WTC11 (cell line): ENCODE measurements around the gene SMIM26. TPM values are rescaled to one million over a fixed set of nuclear protein-coding genes. Genes with fewer than 3 reads are reported as not detected.

Source experiments
- ATAC-seq: fragments of 200-7000 bp; cut with Tn5 transposase; 2 replicates; pipeline ENCODE4 v1.10.0; 2021; ENCODE audit warnings: mild to moderate bottlenecking, moderate library complexity
- CTCF ChIA-PET: fragments of 300-600 bp; sonication (Branson Sonifier 250); formaldehyde crosslinking; loops from one replicate; lab custom pipeline; 2021; ENCODE audit warnings: antibody characterized with exemption; lab: Charles Lee
- POLR2A ChIA-PET: fragments of 350-600 bp; sonication (Branson Sonifier 250); formaldehyde crosslinking; loops from one replicate; lab custom pipeline; 2021; ENCODE audit warnings: antibody characterized with exemption; lab: Charles Lee
- DNase-seq: peaks from one replicate; pipeline ENCODE4 v3.0.0; 2021; ENCODE audit warnings: low spot score
- H3K27ac Mint-ChIP-seq: 2 replicates; pipeline ENCODE4 v1.8.0; 2021; ENCODE audit warnings: mixed read lengths
- H3K27me3 Mint-ChIP-seq: 2 replicates; pipeline ENCODE4 v1.8.0; 2021; ENCODE audit warnings: low read depth, mild to moderate bottlenecking, moderate library complexity, mixed read lengths
- H3K36me3 Mint-ChIP-seq: 2 replicates; pipeline ENCODE4 v1.8.0; 2021; ENCODE audit warnings: mixed read lengths
- H3K4me1 Mint-ChIP-seq: 2 replicates; pipeline ENCODE4 v1.8.0; 2022; ENCODE audit warnings: mixed read lengths
- H3K4me3 Mint-ChIP-seq: 2 replicates; pipeline ENCODE4 v1.8.0; 2021; ENCODE audit warnings: mild to moderate bottlenecking, moderate library complexity, mixed read lengths
- H3K9me3 Mint-ChIP-seq: 2 replicates; pipeline ENCODE4 v1.8.0; 2021; ENCODE audit warnings: mixed read lengths
- CBFB ChIP-seq: sonication (generic); formaldehyde crosslinking; IDR thresholded peaks from 2 replicates; pipeline ENCODE4 v1.8.1; 2022; ENCODE audit warnings: mild to moderate bottlenecking, low read depth, missing genetic modification reagents
- CDX4 ChIP-seq: fragments of 250-450 bp; sonication (Bioruptor Pico); IDR thresholded peaks from 2 replicates; pipeline ENCODE4 v1.9.0; 2021; ENCODE audit warnings: moderate library complexity, mild to moderate bottlenecking, inconsistent platforms, borderline replicate concordance
- ERG ChIP-seq: fragments of 250-450 bp; sonication (Bioruptor Pico); IDR thresholded peaks from 2 replicates; pipeline ENCODE4 v1.8.0; 2021; ENCODE audit warnings: mild to moderate bottlenecking
- FOXP4 ChIP-seq: sonication (generic); formaldehyde crosslinking; IDR thresholded peaks from 2 replicates; pipeline ENCODE4 v1.8.0; 2022; ENCODE audit warnings: mild to moderate bottlenecking, missing genetic modification reagents
- RELA ChIP-seq: sonication (generic); formaldehyde crosslinking; IDR thresholded peaks from 2 replicates; pipeline ENCODE4 v1.8.1; 2022; ENCODE audit warnings: missing genetic modification reagents, mild to moderate bottlenecking, borderline replicate concordance
- RORB ChIP-seq: fragments of 250-450 bp; sonication (Bioruptor Pico); IDR thresholded peaks from 2 replicates; pipeline ENCODE4 v1.9.0; 2021; ENCODE audit warnings: mild to moderate bottlenecking
- SMAD3 ChIP-seq: sonication (generic); formaldehyde crosslinking; IDR thresholded peaks from 2 replicates; pipeline ENCODE4 v1.8.0; 2022; ENCODE audit warnings: missing genetic modification reagents, mild to moderate bottlenecking, borderline replicate concordance
- STAT6 ChIP-seq: sonication (generic); formaldehyde crosslinking; conservative IDR thresholded peaks from 2 replicates; pipeline ENCODE4 v1.8.1; 2023; ENCODE audit warnings: mild to moderate bottlenecking, low read depth, missing genetic modification reagents, moderate library complexity
- ZNF263 ChIP-seq: sonication (generic); formaldehyde crosslinking; IDR thresholded peaks from 2 replicates; pipeline ENCODE4 v1.8.1; 2022; ENCODE audit warnings: low read depth, mild to moderate bottlenecking, moderate library complexity, missing genetic modification reagents
- ZNF317 ChIP-seq: sonication (generic); formaldehyde crosslinking; IDR thresholded peaks from 2 replicates; pipeline ENCODE4 v1.8.1; 2023; ENCODE audit warnings: low read depth, mild to moderate bottlenecking, moderate library complexity, missing genetic modification reagents, borderline replicate concordance
- ZNF425 ChIP-seq: fragments of 250-450 bp; sonication (Bioruptor Pico); conservative IDR thresholded peaks from 2 replicates; pipeline ENCODE4 v1.9.0; 2021; ENCODE audit warnings: mild to moderate bottlenecking
- total RNA-seq: library from RNA; stranded (reverse); gene quantifications from 3 replicates; pipeline ENCODE4 v1.2.3, GENCODE V29; 2021

Gene SMIM26
- total RNA-seq, 1 experiment from 2014 or later: 71.9 TPM

GRCh38 chr20:18548465-18548864, 18.8 kb upstream of the SMIM26 start:
- Mint-ChIP-seq H3K27me3 (no peaks in the 10 kb centered on the region), H3K36me3 (peaks cover 61% of the 10 kb centered on the region), H3K27ac (no peak overlapping the region), H3K4me1 (no peaks in the 10 kb centered on the region), H3K9me3 (no peaks in the 10 kb centered on the region), H3K4me3 (no peak overlapping the region)
- POLR2A ChIA-PET: no interaction called here
- ATAC-seq (no peak), DNase-seq (no peak)
- no peak for TF ChIP-seq CDX4 (CRISPR knock-in tag)
- TF ChIP-seq ZNF425 (CRISPR knock-in tag): no peak
- TF ChIP-seq FOXP4 (CRISPR knock-in tag): no peak
- no peak for TF ChIP-seq SMAD3 (CRISPR knock-in tag)
- no peak for TF ChIP-seq ZNF263 (CRISPR knock-in tag)
- no peak for TF ChIP-seq CBFB (CRISPR knock-in tag)
- no peak for TF ChIP-seq RELA (CRISPR knock-in tag)
- no peak for TF ChIP-seq ERG (CRISPR knock-in tag)
- CTCF ChIA-PET: no interaction called here

- H3K36me3 Mint-ChIP-seq: peaks cover 74% of the 10 kb centered on the region
- ChIA-PET CTCF (no interaction called here), POLR2A (no interaction called here)
Measured at GRCh38 chr20:18553746-18554145, 13.5 kb upstream of the SMIM26 start.

GRCh38 chr20:18567739-18568091, 483 bp downstream of the SMIM26 start:
- peak overlapping the region; percentile 90 for H3K4me3 Mint-ChIP-seq
- peaks cover 6% of the 10 kb centered on the region; the same call in 1 of the 2 replicates for H3K4me1 Mint-ChIP-seq
- H3K27ac Mint-ChIP-seq: peak overlapping the region; percentile 95
- TF ChIP-seq STAT6 (0 out of 2 replicates have a peak, but pooled peaks have one; percentile 1), RORB (no peak)
- H3K9me3 Mint-ChIP-seq: no peaks in the 10 kb centered on the region
- no peak for DNase-seq
- no peaks in the 10 kb centered on the region for H3K27me3 Mint-ChIP-seq
- CTCF ChIA-PET: no interaction called here
- H3K36me3 Mint-ChIP-seq: peaks cover 23% of the 10 kb centered on the region
- POLR2A ChIA-PET: no interaction called here
- ATAC-seq: no peak

More at GRCh38 chr20:18553746-18554145, 13.5 kb upstream of the SMIM26 start:
- TF ChIP-seq ZNF317 (CRISPR knock-in tag): no peak
- TF ChIP-seq, all 79 proteins: peak for 0
- H3K4me3 Mint-ChIP-seq: no peak overlapping the region
- no peaks in the 10 kb centered on the region for H3K27me3 Mint-ChIP-seq
- DNase-seq: no peak
- no peak overlapping the region for H3K27ac Mint-ChIP-seq
- no peak for ATAC-seq
- H3K9me3 Mint-ChIP-seq: peaks cover 8% of the 10 kb centered on the region
- H3K4me1 Mint-ChIP-seq: no peaks in the 10 kb centered on the region
